HG03097 (cell line): ENCODE measurements around the gene FATE1.
A peak's percentile ranks its signal among the peaks of the same experiment; 100 is the strongest.
"Not testable (repeated sequence)": the region's sequence is repeated elsewhere in the genome, so short reads cannot be mapped to it uniquely, and the experiment has no call there.

Experiments used
- ATAC-seq: cut with Tn5 transposase; IDR thresholded peaks from one replicate; pipeline ENCODE4 v1.9.1; 2021; ENCODE audit not compliant: unreplicated experiment, low FRiP score

Gene FATE1

GRCh38 chrX:151715752-151716151 is at the start of gene FATE1:
TSS of gene FATE1 (plus strand) at chrX:151716035. CDS start at chrX:151716120, 85 bp downstream.
- ATAC-seq, result no peak

GRCh38 chrX:151675121-151675746 is 40.6 kb upstream of the FATE1 start:
- ATAC-seq, result no peak

GRCh38 chrX:151676196-151676595 is 39.6 kb upstream of the FATE1 start:
- no peak for ATAC-seq

GRCh38 chrX:151679798-151680402 is 35.9 kb upstream of the FATE1 start:
- no peak for ATAC-seq

- peak; percentile 83 for ATAC-seq
Measured at GRCh38 chrX:151680805-151681204, 35.0 kb upstream of the FATE1 start.

GRCh38 chrX:151687635-151688034 is 28.2 kb upstream of the FATE1 start:
- ATAC-seq, result no peak

- ATAC-seq, result no peak
Measured at GRCh38 chrX:151688695-151689094, 27.1 kb upstream of the FATE1 start.

- ATAC-seq, result no peak
Measured at GRCh38 chrX:151692825-151693224, 23.0 kb upstream of the FATE1 start.

- no peak for ATAC-seq
Measured at GRCh38 chrX:151694121-151694520, 21.7 kb upstream of the FATE1 start.

GRCh38 chrX:151694661-151695582 is 20.9 kb upstream of the FATE1 start, which contains the start of gene PRRG3:
TSS of gene PRRG3 (plus strand) at chrX:151695458. CDS start at chrX:151698815, 3,357 bp downstream.
- ATAC-seq, result no peak

- no peak for ATAC-seq
Measured at GRCh38 chrX:151695583-151696340, 20.1 kb upstream of the FATE1 start.

- not testable (repeated sequence) for ATAC-seq
Measured at GRCh38 chrX:151697082-151697481, 18.8 kb upstream of the FATE1 start.

GRCh38 chrX:151697522-151697921 is 18.3 kb upstream of the FATE1 start:
- no peak for ATAC-seq

GRCh38 chrX:151698485-151698884 is 17.4 kb upstream of the FATE1 start:
- ATAC-seq, result no peak

- ATAC-seq, result no peak
Measured at GRCh38 chrX:151699746-151700145, 16.1 kb upstream of the FATE1 start.

- ATAC-seq, result no peak
Measured at GRCh38 chrX:151700581-151700980, 15.3 kb upstream of the FATE1 start.

- ATAC-seq, result no peak
Measured at GRCh38 chrX:151701071-151701470, 14.8 kb upstream of the FATE1 start.

- ATAC-seq, result no peak
Measured at GRCh38 chrX:151701531-151701930, 14.3 kb upstream of the FATE1 start.

- ATAC-seq, result no peak
Measured at GRCh38 chrX:151702026-151702714, 13.7 kb upstream of the FATE1 start.

GRCh38 chrX:151702741-151703340 is 13.0 kb upstream of the FATE1 start:
- ATAC-seq, result no peak
